ENCODE results near the gene SERPINA9. TPM values are rescaled to one million over a fixed set of nuclear protein-coding genes. Genes with fewer than 3 reads are reported as not detected.
A peak's percentile ranks its signal among the peaks of the same experiment; 100 is the strongest.

Gene SERPINA9
- total and polyA plus RNA-seq, 4 experiments from 2014 or later, result not detected

DNA sequence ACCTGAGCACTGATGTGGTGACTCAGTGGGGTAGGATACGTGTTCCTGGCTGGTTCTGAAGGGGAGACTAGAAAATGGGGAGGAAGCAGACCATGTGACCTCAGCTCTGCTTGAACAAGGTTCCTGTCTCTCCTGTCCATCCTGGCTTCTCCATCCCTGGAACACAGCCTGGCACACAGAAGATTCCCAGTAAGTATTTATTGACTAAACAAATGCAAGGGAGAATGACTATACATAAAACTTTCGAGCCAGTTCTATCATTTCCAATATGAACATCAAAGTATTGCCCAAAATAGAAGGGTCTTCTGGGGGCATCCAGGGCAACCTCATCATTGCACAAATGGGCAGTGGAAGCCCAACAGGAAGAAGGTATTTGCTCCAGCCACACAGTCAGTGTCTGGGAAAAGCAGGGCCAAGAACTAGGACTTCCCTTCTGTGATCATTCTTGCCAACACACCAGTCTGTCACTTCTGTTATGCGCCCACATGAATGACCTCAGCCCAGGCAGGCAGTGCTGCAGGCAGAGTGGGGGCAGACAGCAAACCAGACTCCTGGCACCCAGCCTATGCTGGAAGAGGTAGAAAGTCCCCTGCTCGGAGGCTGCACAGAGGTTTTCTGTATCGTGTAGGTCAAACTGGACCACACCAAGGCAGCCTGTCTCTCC is 5.6 kb upstream of the SERPINA9 start:
- H3K4me3 Mint-ChIP-seq, result no peak overlapping the region
- Histone ChIP-seq H3K9me3 (ENCODE audit: control insufficient read depth in 1 of 2, low read length in 2 of 2) (peaks cover 0 to 4% of the 10 kb centered on the region in 2 donors), H3K27me3 (ENCODE audit: insufficient read depth, low read length) (no peaks in the 10 kb centered on the region), H3K4me1 (ENCODE audit: insufficient read depth, low read length) (no peaks in the 10 kb centered on the region), H3K4me3 (ENCODE audit: low read length in 2 of 2) (no peak overlapping the region), H3K27ac (ENCODE audit: low read depth, low read length) (no peak overlapping the region), H3K36me3 (ENCODE audit: insufficient read depth, low read length) (no peaks in the 10 kb centered on the region)
- H3K27me3 Mint-ChIP-seq, result peaks cover 10 to 12% of the 10 kb centered on the region in 2 donors
- ChIA-PET CTCF (ENCODE audit: partially characterized antibody) (interaction anchor here (1.3 kb wide), 1 partner anchor 350 kb away, joined by 3 read pairs; no protein-coding TSS in a partner anchor), POLR2A (ENCODE audit: partially characterized antibody) (no interaction called here)
- intact Hi-C loops (cut with micrococcal nuclease), result no loop called here
- DNase-seq, result no peak
- H3K36me3 Mint-ChIP-seq, result peaks cover 0 to 3% of the 10 kb centered on the region in 2 donors
- no peak overlapping the region for H3K27ac Mint-ChIP-seq
- H3K4me1 Mint-ChIP-seq, result peaks cover 0 to 5% (median 2%) of the 10 kb centered on the region in 4 donors
- H3K9me3 Mint-ChIP-seq, result peaks cover 2 to 33% (median 24%) of the 10 kb centered on the region in 8 donors

- intact Hi-C loops (cut with micrococcal nuclease), result no loop called here
- H3K27ac Mint-ChIP-seq, result no peak overlapping the region
Measured at GRCh38 chr14:94480809-94481208, 4.8 kb upstream of the SERPINA9 start.

GRCh38 chr14:94478420-94478819 is 2.4 kb upstream of the SERPINA9 start:
- no peak overlapping the region for H3K4me3 ChIP-seq (ENCODE audit: low read length in 2 of 2)
- H3K27ac ChIP-seq (ENCODE audit: low read depth, low read length), result no peak overlapping the region
- H3K4me1 Mint-ChIP-seq, result no peaks in the 10 kb centered on the region
- H3K9me3 ChIP-seq (ENCODE audit: control insufficient read depth in 1 of 2, low read length in 2 of 2), result peaks cover 0 to 4% of the 10 kb centered on the region in 2 donors
- intact Hi-C loops (cut with micrococcal nuclease), result no loop called here
- no peaks in the 10 kb centered on the region for H3K36me3 ChIP-seq (ENCODE audit: insufficient read depth, low read length)
- peaks cover 0 to 3% of the 10 kb centered on the region in 2 donors for H3K36me3 Mint-ChIP-seq
- no peak for DNase-seq
- ChIA-PET POLR2A (ENCODE audit: partially characterized antibody) (no interaction called here), CTCF (ENCODE audit: partially characterized antibody) (no interaction called here)
- H3K4me3 Mint-ChIP-seq, result peak overlapping the region in 1 of 8 donors; percentile 33
- peaks cover 1 to 3% of the 10 kb centered on the region in 2 donors for H3K27me3 Mint-ChIP-seq
- H3K4me1 ChIP-seq (ENCODE audit: insufficient read depth, low read length), result no peaks in the 10 kb centered on the region
- no peaks in the 10 kb centered on the region for H3K27me3 ChIP-seq (ENCODE audit: insufficient read depth, low read length)
- H3K9me3 Mint-ChIP-seq, result peaks cover 2 to 33% (median 24%) of the 10 kb centered on the region in 8 donors
- no peak overlapping the region for H3K27ac Mint-ChIP-seq

More at GRCh38 chr14:94480809-94481208, 4.8 kb upstream of the SERPINA9 start:
- Histone ChIP-seq H3K9me3 (ENCODE audit: control insufficient read depth in 1 of 2, low read length in 2 of 2) (peaks cover 0 to 4% of the 10 kb centered on the region in 2 donors), H3K36me3 (ENCODE audit: insufficient read depth, low read length) (no peaks in the 10 kb centered on the region), H3K4me1 (ENCODE audit: insufficient read depth, low read length) (no peaks in the 10 kb centered on the region), H3K27ac (ENCODE audit: low read depth, low read length) (no peak overlapping the region), H3K4me3 (ENCODE audit: low read length in 2 of 2) (no peak overlapping the region), H3K27me3 (ENCODE audit: insufficient read depth, low read length) (no peaks in the 10 kb centered on the region)
- Mint-ChIP-seq H3K36me3 (peaks cover 0 to 3% of the 10 kb centered on the region in 2 donors), H3K4me1 (no peaks in the 10 kb centered on the region), H3K27me3 (peaks cover 5 to 12% of the 10 kb centered on the region in 2 donors), H3K9me3 (peaks cover 2 to 33% (median 24%) of the 10 kb centered on the region in 8 donors), H3K4me3 (no peak overlapping the region)
- POLR2A ChIA-PET (ENCODE audit: partially characterized antibody), result no interaction called here
- DNase-seq, result no peak
- CTCF ChIA-PET (ENCODE audit: partially characterized antibody), result interaction anchor here (1.3 kb wide), 1 partner anchor 349 kb away, joined by 3 read pairs; no protein-coding TSS in a partner anchor

GRCh38 chr14:94474581-94475031 is 1.4 kb downstream of the SERPINA9 start:
- no peak overlapping the region for H3K4me3 ChIP-seq (ENCODE audit: low read length in 2 of 2)
- no peak overlapping the region for H3K27ac Mint-ChIP-seq
- intact Hi-C loops (cut with micrococcal nuclease), result no loop called here
- H3K9me3 ChIP-seq (ENCODE audit: control insufficient read depth in 1 of 2, low read length in 2 of 2), result peaks cover 0 to 4% of the 10 kb centered on the region in 2 donors
- CTCF ChIA-PET (ENCODE audit: partially characterized antibody), result interaction anchor here (1.0 to 1.4 kb wide), 2 partner anchors 11 to 12 kb away, joined by 3 to 4 read pairs; no protein-coding TSS in a partner anchor
- H3K4me3 Mint-ChIP-seq, result no peak overlapping the region
- no peaks in the 10 kb centered on the region for H3K4me1 ChIP-seq (ENCODE audit: insufficient read depth, low read length)
- peaks cover 0 to 3% of the 10 kb centered on the region in 2 donors for H3K36me3 Mint-ChIP-seq
- H3K27ac ChIP-seq (ENCODE audit: low read depth, low read length), result no peak overlapping the region
- H3K27me3 Mint-ChIP-seq, result peaks cover 5 to 12% of the 10 kb centered on the region in 2 donors
- peaks cover 2 to 24% (median 21%) of the 10 kb centered on the region in 8 donors for H3K9me3 Mint-ChIP-seq
- no peak for DNase-seq
- no peaks in the 10 kb centered on the region for H3K4me1 Mint-ChIP-seq
- no peaks in the 10 kb centered on the region for H3K36me3 ChIP-seq (ENCODE audit: insufficient read depth, low read length)
- POLR2A ChIA-PET (ENCODE audit: partially characterized antibody), result no interaction called here
- peaks cover 3% of the 10 kb centered on the region for H3K27me3 ChIP-seq (ENCODE audit: insufficient read depth, low read length)

GRCh38 chr14:94473666-94474410 is 2.2 kb downstream of the SERPINA9 start:
- Histone ChIP-seq H3K4me3 (ENCODE audit: low read length in 2 of 2) (no peak overlapping the region), H3K27ac (ENCODE audit: low read depth, low read length) (no peak overlapping the region), H3K9me3 (ENCODE audit: control insufficient read depth in 1 of 2, low read length in 2 of 2) (no peaks in the 10 kb centered on the region), H3K27me3 (ENCODE audit: insufficient read depth, low read length) (peaks cover 3% of the 10 kb centered on the region), H3K4me1 (ENCODE audit: insufficient read depth, low read length) (no peaks in the 10 kb centered on the region), H3K36me3 (ENCODE audit: insufficient read depth, low read length) (no peaks in the 10 kb centered on the region)
- H3K4me3 Mint-ChIP-seq, result no peak overlapping the region
- no peak for DNase-seq
- CTCF ChIA-PET (ENCODE audit: partially characterized antibody), result interaction anchor here (1.4 kb wide), 1 partner anchor 12 kb away, joined by 4 read pairs; no protein-coding TSS in a partner anchor
- H3K4me1 Mint-ChIP-seq, result no peaks in the 10 kb centered on the region
- no peak overlapping the region for H3K27ac Mint-ChIP-seq
- H3K36me3 Mint-ChIP-seq, result peaks cover 0 to 3% of the 10 kb centered on the region in 2 donors
- POLR2A ChIA-PET (ENCODE audit: partially characterized antibody), result no interaction called here
- H3K9me3 Mint-ChIP-seq, result peaks cover 2 to 17% (median 15%) of the 10 kb centered on the region in 8 donors
- H3K27me3 Mint-ChIP-seq, result peaks cover 5 to 12% of the 10 kb centered on the region in 2 donors
- intact Hi-C loops (cut with micrococcal nuclease), result no loop called here

DNA sequence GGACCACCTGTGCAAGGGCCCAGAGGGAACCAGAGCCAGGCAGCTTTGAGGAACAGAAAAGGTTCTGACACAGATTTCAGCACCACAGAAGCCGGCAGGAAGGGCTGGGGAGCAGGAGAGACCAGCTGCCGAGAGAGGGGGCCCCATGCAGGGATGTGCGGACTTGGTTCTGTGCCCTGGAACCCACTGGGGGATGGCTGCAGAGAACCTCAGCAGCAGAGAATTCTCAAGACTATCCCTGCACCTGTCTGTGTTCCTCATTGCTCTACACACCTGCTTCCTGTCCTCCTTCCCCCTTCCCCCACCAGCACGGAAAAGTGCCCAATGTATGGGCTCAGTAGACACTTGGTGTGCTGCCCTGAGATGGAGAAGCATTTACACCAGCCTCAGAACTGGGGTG is 3.2 kb downstream of the SERPINA9 start:
- H3K27me3 Mint-ChIP-seq, result peaks cover 8 to 16% of the 10 kb centered on the region in 2 donors
- H3K4me3 ChIP-seq (ENCODE audit: low read length in 2 of 2), result no peak overlapping the region
- H3K9me3 Mint-ChIP-seq, result peaks cover 2 to 8% (median 6%) of the 10 kb centered on the region in 8 donors
- H3K4me1 Mint-ChIP-seq, result no peaks in the 10 kb centered on the region
- no peak overlapping the region for H3K4me3 Mint-ChIP-seq
- peaks cover 0 to 3% of the 10 kb centered on the region in 2 donors for H3K36me3 Mint-ChIP-seq
- H3K27ac ChIP-seq (ENCODE audit: low read depth, low read length), result no peak overlapping the region
- no peaks in the 10 kb centered on the region for H3K9me3 ChIP-seq (ENCODE audit: control insufficient read depth in 1 of 2, low read length in 2 of 2)
- no peak for DNase-seq
- peaks cover 3% of the 10 kb centered on the region for H3K27me3 ChIP-seq (ENCODE audit: insufficient read depth, low read length)
- ChIA-PET CTCF (ENCODE audit: partially characterized antibody) (no interaction called here), POLR2A (ENCODE audit: partially characterized antibody) (no interaction called here)
- H3K36me3 ChIP-seq (ENCODE audit: insufficient read depth, low read length), result no peaks in the 10 kb centered on the region
- H3K27ac Mint-ChIP-seq, result no peak overlapping the region
- H3K4me1 ChIP-seq (ENCODE audit: insufficient read depth, low read length), result no peaks in the 10 kb centered on the region
- intact Hi-C loops (cut with micrococcal nuclease), result no loop called here

DNA sequence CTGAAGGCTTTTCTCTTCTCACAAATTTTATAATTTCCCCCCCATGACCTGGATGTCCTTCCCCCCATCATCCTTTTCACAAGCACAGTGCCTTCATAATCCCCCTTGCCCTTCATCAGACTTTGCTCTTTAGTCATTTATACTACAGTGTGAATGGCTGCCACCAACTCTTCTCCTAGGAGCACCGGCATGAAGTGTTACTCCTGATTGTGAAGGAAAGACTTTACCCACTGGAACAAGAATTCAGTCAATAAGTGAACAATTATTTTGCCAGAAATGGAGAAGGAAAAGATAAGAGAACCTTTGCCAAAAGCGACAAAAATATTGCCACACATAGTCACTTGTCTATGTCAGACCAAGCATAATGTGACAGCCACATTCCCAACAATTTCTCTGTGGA is 5.0 kb downstream of the SERPINA9 start:
- Histone ChIP-seq H3K4me1 (ENCODE audit: insufficient read depth, low read length) (no peaks in the 10 kb centered on the region), H3K36me3 (ENCODE audit: insufficient read depth, low read length) (no peaks in the 10 kb centered on the region), H3K4me3 (ENCODE audit: low read length in 2 of 2) (no peak overlapping the region), H3K27ac (ENCODE audit: low read depth, low read length) (no peak overlapping the region), H3K27me3 (ENCODE audit: insufficient read depth, low read length) (peaks cover 3% of the 10 kb centered on the region), H3K9me3 (ENCODE audit: control insufficient read depth in 1 of 2, low read length in 2 of 2) (no peaks in the 10 kb centered on the region)
- Mint-ChIP-seq H3K36me3 (peaks cover 0 to 4% of the 10 kb centered on the region in 2 donors), H3K9me3 (peaks cover 0 to 9% (median 4%) of the 10 kb centered on the region in 8 donors), H3K27me3 (peaks cover 15 to 17% of the 10 kb centered on the region in 2 donors), H3K27ac (no peak overlapping the region), H3K4me3 (no peak overlapping the region), H3K4me1 (no peaks in the 10 kb centered on the region)
- no peak for DNase-seq
- CTCF ChIA-PET (ENCODE audit: partially characterized antibody), result no interaction called here
- intact Hi-C loops (cut with micrococcal nuclease), result no loop called here
- POLR2A ChIA-PET (ENCODE audit: partially characterized antibody), result no interaction called here
